Type B pancreatic cell (in vitro differentiated cells): ENCODE results near the gene CD36. TPM values are rescaled to one million over a fixed set of nuclear protein-coding genes. Genes with fewer than 3 reads are reported as not detected.

Source experiments
- DNase-seq: peaks from one replicate; pipeline ENCODE4 v3.0.0; 2021; ENCODE audit warnings: mixed read lengths; ENCODE audit not compliant: unreplicated experiment; ENCODE audit errors: extremely low spot score
- H3K27ac Mint-ChIP-seq: 2 replicates; pipeline ENCODE4 v1.8.0; 2021; ENCODE audit warnings: mild to moderate bottlenecking, mixed read lengths
- H3K27me3 Mint-ChIP-seq: 2 replicates; pipeline ENCODE4 v1.8.0; 2021; ENCODE audit warnings: mixed read lengths
- H3K36me3 Mint-ChIP-seq: 2 replicates; pipeline ENCODE4 v1.8.0; 2021; ENCODE audit warnings: mixed read lengths
- H3K4me1 Mint-ChIP-seq: one replicate; pipeline ENCODE4 v1.8.0; 2021; ENCODE audit warnings: mixed read lengths; ENCODE audit not compliant: unreplicated experiment
- H3K4me3 Mint-ChIP-seq: 2 replicates; pipeline ENCODE4 v1.8.0; 2021; ENCODE audit warnings: mild to moderate bottlenecking, mixed read lengths
- H3K9me3 Mint-ChIP-seq: 2 replicates; pipeline ENCODE4 v1.8.0; 2021; ENCODE audit warnings: mixed read lengths
- total RNA-seq: library from RNA; stranded (reverse); gene quantifications from 2 replicates; pipeline ENCODE4 v1.2.1, GENCODE V29; 2021; ENCODE audit warnings: low replicate concordance
- TF ChIP-seq, protein P1 (sequence below): fragments of 200-600 bp; sonication (generic); conservative IDR thresholded peaks from 2 replicates; pipeline ENCODE4 v1.5.0; 2021; ENCODE audit warnings: antibody characterized with exemption, mild to moderate bottlenecking

Gene CD36
- total RNA-seq, 1 donor from 2014 or later: 6.7 TPM

DNA sequence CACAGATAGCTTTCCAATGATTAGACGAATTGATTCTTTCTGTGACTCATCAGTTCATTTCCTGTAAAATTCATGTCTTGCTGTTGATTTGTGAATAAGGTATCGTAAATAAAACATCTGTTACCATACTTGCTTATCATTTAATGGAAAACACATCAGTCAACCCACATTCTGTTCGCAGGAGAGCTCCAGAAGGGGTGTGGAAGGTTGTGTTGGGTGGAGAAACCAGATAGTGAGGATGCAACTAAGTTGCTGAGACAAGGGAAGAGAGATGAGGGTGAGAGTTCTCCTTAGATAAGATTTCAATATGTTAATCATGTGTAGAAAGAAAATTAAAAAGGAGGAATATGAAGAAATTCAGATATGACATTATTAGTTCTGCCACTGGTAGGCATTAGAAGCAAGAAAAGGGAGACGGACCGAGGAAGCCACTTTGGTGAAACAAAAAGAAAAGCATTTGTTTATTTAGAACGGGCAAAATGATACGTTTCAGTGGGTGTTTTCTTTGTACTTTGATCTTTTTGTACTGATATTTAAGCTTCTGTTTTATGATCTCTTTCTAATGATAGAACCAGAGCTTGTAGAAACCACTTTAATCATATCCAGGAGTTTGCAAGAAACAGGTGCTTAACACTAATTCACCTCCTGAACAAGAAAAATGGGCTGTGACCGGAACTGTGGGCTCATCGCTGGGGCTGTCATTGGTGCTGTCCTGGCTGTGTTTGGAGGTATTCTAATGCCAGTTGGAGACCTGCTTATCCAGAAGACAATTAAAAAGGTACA is 7.8 kb downstream of the CD36 start:
- peak overlapping the region; percentile 60 for H3K4me3 Mint-ChIP-seq
- peak overlapping the region; percentile 48 for H3K27ac Mint-ChIP-seq
- no peak for DNase-seq
- peaks cover 9% of the 10 kb centered on the region for H3K4me1 Mint-ChIP-seq
- TF ChIP-seq, protein P1, sequence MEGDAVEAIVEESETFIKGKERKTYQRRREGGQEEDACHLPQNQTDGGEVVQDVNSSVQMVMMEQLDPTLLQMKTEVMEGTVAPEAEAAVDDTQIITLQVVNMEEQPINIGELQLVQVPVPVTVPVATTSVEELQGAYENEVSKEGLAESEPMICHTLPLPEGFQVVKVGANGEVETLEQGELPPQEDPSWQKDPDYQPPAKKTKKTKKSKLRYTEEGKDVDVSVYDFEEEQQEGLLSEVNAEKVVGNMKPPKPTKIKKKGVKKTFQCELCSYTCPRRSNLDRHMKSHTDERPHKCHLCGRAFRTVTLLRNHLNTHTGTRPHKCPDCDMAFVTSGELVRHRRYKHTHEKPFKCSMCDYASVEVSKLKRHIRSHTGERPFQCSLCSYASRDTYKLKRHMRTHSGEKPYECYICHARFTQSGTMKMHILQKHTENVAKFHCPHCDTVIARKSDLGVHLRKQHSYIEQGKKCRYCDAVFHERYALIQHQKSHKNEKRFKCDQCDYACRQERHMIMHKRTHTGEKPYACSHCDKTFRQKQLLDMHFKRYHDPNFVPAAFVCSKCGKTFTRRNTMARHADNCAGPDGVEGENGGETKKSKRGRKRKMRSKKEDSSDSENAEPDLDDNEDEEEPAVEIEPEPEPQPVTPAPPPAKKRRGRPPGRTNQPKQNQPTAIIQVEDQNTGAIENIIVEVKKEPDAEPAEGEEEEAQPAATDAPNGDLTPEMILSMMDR: no peak
- H3K36me3 Mint-ChIP-seq: no peaks in the 10 kb centered on the region
- no peaks in the 10 kb centered on the region for H3K27me3 Mint-ChIP-seq
- H3K9me3 Mint-ChIP-seq: no peaks in the 10 kb centered on the region

DNA sequence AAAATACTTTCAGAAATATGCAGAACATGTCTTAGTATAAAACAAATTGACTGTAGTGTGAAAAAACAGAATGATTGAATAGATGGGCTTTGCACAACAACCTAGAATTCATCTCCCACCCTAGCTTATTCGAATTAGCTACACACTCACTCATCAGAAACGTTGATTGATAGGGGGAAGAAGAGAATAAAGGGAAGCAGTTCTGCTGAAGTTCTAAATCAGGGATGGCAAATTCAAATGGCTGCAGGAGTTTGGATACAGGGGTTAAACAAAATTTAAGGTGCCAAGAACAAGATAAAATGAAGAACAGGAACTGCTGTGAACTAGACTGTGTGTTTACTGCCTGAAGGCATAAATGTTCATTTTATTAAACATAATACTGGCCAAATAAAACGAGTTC is 9.0 kb downstream of the CD36 start:
- DNase-seq: no peak
- H3K36me3 Mint-ChIP-seq: no peaks in the 10 kb centered on the region
- H3K27me3 Mint-ChIP-seq: no peaks in the 10 kb centered on the region
- H3K4me3 Mint-ChIP-seq: peak overlapping the region; percentile 29
- H3K9me3 Mint-ChIP-seq: no peaks in the 10 kb centered on the region
- H3K4me1 Mint-ChIP-seq: peaks cover 9% of the 10 kb centered on the region
- no peak overlapping the region for H3K27ac Mint-ChIP-seq
- TF ChIP-seq, protein P1: no peak

- H3K4me3 Mint-ChIP-seq: no peak overlapping the region
- TF ChIP-seq, protein P1: no peak
- H3K27ac Mint-ChIP-seq: no peak overlapping the region
Measured at GRCh38 chr7:80648031-80648600, 9.7 kb downstream of the CD36 start.

GRCh38 chr7:80649011-80649410 is 10.6 kb downstream of the CD36 start:
- H3K27ac Mint-ChIP-seq: no peak overlapping the region
- H3K36me3 Mint-ChIP-seq: no peaks in the 10 kb centered on the region
- no peaks in the 10 kb centered on the region for H3K9me3 Mint-ChIP-seq
- H3K4me3 Mint-ChIP-seq: no peak overlapping the region
- H3K4me1 Mint-ChIP-seq: peaks cover 3% of the 10 kb centered on the region
- TF ChIP-seq, protein P1: no peak
- no peak for DNase-seq
- no peaks in the 10 kb centered on the region for H3K27me3 Mint-ChIP-seq

More at GRCh38 chr7:80648031-80648600, 9.7 kb downstream of the CD36 start:
- DNase-seq: no peak
- Mint-ChIP-seq H3K27me3 (no peaks in the 10 kb centered on the region), H3K36me3 (no peaks in the 10 kb centered on the region), H3K4me1 (peaks cover 4% of the 10 kb centered on the region), H3K9me3 (no peaks in the 10 kb centered on the region)

DNA sequence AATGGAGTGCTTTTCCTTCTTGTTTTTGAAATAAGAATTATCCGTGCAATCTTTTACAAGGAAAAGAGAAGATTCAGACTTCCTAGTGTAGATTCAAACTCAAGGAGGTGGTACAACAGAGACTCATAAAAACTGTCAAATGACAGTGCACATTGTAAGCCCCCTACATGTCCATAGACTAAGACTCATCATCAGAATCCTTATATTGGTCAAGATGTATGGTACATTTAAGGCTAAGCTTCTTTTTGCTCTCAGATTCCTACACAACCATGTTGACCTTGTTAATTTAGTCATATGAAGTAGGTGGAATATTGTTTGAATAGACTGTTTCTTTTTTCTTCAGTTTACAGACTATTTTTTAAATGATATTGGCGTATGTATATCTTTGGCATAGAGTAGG is 11.6 kb downstream of the CD36 start:
- TF ChIP-seq, protein P1: no peak
- peaks cover 3% of the 10 kb centered on the region for H3K4me1 Mint-ChIP-seq
- no peak overlapping the region for H3K27ac Mint-ChIP-seq
- no peak for DNase-seq
- H3K4me3 Mint-ChIP-seq: no peak overlapping the region
- H3K36me3 Mint-ChIP-seq: no peaks in the 10 kb centered on the region
- no peaks in the 10 kb centered on the region for H3K27me3 Mint-ChIP-seq
- H3K9me3 Mint-ChIP-seq: no peaks in the 10 kb centered on the region
